ENCODE measurements around the gene COMTD1.
"Not testable (repeated sequence)": the region's sequence is repeated elsewhere in the genome, so short reads cannot be mapped to it uniquely, and the experiment has no call there.

The COMTD1 gene

DNA sequence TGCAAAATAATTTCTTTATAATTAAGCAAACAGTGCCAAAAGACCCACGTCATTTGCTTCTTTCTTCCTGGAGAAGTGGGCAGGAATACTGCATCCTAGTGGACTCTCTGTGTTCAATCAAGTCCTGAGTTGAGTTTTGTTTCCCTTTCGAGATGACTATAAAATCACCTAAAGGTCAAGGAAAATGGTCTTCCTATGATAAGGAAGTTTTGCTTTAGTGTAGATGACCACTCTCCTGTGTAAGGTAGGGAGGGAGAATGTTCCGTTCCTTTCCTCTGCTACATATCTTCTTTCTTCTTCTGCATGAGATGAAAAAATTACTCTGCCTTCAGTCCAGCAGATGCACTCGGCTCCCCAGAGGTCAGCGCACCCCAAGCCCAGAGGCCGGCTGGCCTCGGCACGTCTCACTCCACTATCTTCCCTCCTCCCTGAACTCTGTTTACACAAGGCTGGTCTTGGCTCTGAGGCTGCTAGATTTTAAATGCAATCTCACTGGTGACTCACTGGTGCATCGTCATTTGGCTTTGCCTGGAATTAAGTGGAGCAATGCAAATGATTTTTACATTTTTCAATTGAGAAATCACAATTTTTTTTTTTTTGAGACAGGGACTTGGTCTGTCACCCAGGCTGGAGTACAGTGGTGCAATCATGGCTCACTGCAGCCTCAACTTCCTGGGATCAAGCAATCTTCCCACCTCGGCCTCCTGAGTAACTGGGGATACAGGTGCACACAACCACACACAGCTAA, 43.8 kb downstream of the COMTD1 start:
- peak; percentile 73 to 88 (median 73) for DNase-seq

DNA sequence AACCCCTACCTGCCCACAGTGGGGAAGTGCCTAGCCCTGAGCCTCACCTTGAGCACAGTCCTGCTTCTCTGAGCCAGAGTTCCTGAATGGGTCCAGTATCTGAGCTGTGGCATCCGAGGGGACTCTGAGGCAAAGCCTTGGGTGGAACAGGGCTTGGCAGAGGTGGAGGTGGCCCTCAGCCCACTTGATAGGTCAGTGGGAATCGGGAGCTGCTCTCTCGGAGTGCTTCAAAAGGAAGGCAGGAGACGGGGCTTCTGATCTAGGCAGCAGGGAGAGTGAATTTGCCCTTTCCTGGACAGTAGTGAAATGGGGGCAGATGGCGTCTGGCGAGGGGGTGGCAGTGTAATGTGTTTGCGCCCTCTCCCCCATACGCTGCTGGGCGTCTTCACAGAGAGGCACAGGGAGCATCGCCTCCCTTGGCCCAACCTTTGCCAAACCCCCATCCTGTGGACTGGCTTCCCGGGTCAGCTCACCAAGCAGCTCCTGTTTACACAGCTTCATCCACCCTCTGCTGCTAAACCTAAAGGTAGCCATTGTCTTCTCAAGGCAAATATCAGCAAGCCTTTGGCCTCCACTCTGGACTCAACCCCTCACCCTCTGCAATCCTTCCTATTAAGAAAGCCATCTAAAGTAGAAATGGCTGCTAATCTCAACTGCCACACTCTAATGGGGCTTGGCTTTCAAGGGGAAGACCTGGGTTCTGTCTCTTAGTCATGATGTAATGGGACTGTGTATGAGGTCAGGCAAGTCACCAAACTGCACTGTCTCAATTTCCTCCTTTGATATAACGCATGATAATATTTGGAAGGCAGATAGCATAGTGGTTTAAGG, 46.3 kb downstream of the COMTD1 start:
- DNase-seq: no peak

- not testable (repeated sequence) for DNase-seq
These were observed 47.2 kb downstream of the COMTD1 start for GRCh38 chr10:75188522-75188921.

DNA sequence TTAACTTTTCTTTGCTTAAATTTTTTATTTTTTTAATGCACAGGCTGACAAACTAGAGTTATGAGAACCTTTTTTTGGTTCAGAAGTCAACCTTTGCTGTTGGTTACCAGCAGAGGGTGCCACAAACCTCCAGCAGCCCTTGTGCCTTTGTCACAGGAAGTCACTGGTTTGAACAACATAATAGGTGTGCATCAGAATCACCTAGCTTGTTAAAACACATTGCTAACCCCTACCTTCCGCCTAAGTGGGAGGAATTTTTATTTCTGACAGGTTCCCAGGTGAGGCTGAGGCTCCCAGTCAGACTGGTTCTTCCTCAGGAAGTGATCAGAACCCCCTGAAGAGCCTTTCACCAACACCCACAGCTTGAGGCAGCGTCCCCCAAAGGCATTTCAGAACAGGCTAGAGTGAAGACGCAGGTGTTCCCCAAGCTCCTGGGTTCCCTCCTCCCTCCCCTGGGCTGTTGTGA, 47.8 kb downstream of the COMTD1 start:
- DNase-seq: peak; percentile 46 to 75 (median 69)

GRCh38 chr10:75186310-75186709, 49.4 kb downstream of the COMTD1 start:
- no peak for DNase-seq
